GM19238 (cell line): ENCODE results near the gene NPRL2.

Experiments used
- DNase-seq: peaks from one replicate; pipeline ENCODE4 v3.0.0; 2011; ENCODE audit warnings: low spot score; ENCODE audit not compliant: insufficient read length

NPRL2 gene

GRCh38 chr3:50350213-50350526 is 405 bp downstream of the NPRL2 start:
- no peak for DNase-seq

GRCh38 chr3:50347187-50347813 is 3.3 kb downstream of the NPRL2 start:
- no peak for DNase-seq

- peak; percentile 72 for DNase-seq
Observed at GRCh38 chr3:50345586-50346234, 4.9 kb downstream of the NPRL2 start, which contains the start of gene ZMYND10. Gene ZMYND10 (minus strand): TSS chr3:50345732. CDS start chr3:50345579, 153 bp downstream.

- no peak for DNase-seq
Observed at GRCh38 chr3:50345008-50345407, 5.6 kb downstream of the NPRL2 start.

GRCh38 chr3:50342813-50343633 is 7.6 kb downstream of the NPRL2 start:
- no peak for DNase-seq

- no peak for DNase-seq
Observed at GRCh38 chr3:50341996-50342650, 8.5 kb downstream of the NPRL2 start.

GRCh38 chr3:50341537-50341936 is 9.0 kb downstream of the NPRL2 start:
- DNase-seq: no peak

- peak; percentile 80 for DNase-seq
Observed at GRCh38 chr3:50340448-50341329, 9.9 kb downstream of the NPRL2 start, which contains the start of gene RASSF1. Gene RASSF1 (minus strand): TSS chr3:50340836. CDS start chr3:50340805, 31 bp downstream.

- DNase-seq: no peak
Observed at GRCh38 chr3:50340147-50340447, 10.5 kb downstream of the NPRL2 start.

GRCh38 chr3:50339485-50340146 is 11.0 kb downstream of the NPRL2 start:
- no peak for DNase-seq

GRCh38 chr3:50338965-50339364 is 11.6 kb downstream of the NPRL2 start:
- no peak for DNase-seq

- DNase-seq: peak; percentile 96
Observed at GRCh38 chr3:50337175-50337861, 13.3 kb downstream of the NPRL2 start.

- no peak for DNase-seq
Observed at GRCh38 chr3:50336452-50337174, 14.0 kb downstream of the NPRL2 start.

- no peak for DNase-seq
Observed at GRCh38 chr3:50334339-50335075, 16.1 kb downstream of the NPRL2 start.

GRCh38 chr3:50333744-50334328 is 16.7 kb downstream of the NPRL2 start:
- DNase-seq: no peak

- no peak for DNase-seq
Observed at GRCh38 chr3:50331364-50331907, 19.1 kb downstream of the NPRL2 start.

- DNase-seq: no peak
Observed at GRCh38 chr3:50330330-50330729, 20.2 kb downstream of the NPRL2 start.
